ENCODE results near the gene B3GNT8.
"Not testable (repeated sequence)": the region's sequence is repeated elsewhere in the genome, so short reads cannot be mapped to it uniquely, and the experiment has no call there.

Gene B3GNT8

DNA sequence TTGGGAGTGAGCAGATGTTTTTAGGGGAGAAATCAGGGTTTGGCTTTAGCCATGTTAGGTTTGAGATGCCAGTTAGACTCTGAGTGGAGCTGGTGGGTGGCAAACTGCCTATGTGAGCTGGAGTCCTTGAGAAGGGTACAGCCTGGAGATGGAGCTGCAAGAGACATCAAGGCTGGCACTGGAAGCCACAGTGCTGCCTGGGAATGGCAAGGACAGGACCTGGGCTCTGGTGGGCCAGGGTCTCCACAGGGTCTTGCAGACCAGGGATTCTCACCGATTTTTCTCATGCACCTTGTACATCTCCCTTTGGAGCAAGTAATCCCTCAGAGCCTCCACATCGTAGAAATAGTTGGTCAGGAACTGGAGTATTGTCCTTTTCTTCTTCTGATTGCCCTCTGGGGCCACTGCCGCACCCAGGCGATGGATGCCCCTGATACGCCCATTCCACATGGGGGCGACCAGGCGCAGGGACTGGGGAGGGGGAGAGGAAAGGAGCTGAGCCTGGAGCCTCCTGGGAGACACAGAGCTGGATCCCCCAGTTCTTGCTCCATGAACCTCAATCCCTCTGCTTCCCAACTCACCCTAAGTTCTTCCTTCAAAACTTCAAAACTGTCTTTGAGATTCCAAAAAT is 10.9 kb upstream of the B3GNT8 start:
- Histone ChIP-seq H3K27me3 (replicated peaks; ENCODE audit: control insufficient read depth, insufficient read depth, low read length) (no peaks in the 10 kb centered on the region), H3K4me3 (replicated peaks; ENCODE audit: low read depth, low read length) (no peak overlapping the region), H3K36me3 (ENCODE audit: control insufficient read depth, insufficient read depth, low read length) (peaks cover 7% of the 10 kb centered on the region)
- TF ChIP-seq, protein P1, sequence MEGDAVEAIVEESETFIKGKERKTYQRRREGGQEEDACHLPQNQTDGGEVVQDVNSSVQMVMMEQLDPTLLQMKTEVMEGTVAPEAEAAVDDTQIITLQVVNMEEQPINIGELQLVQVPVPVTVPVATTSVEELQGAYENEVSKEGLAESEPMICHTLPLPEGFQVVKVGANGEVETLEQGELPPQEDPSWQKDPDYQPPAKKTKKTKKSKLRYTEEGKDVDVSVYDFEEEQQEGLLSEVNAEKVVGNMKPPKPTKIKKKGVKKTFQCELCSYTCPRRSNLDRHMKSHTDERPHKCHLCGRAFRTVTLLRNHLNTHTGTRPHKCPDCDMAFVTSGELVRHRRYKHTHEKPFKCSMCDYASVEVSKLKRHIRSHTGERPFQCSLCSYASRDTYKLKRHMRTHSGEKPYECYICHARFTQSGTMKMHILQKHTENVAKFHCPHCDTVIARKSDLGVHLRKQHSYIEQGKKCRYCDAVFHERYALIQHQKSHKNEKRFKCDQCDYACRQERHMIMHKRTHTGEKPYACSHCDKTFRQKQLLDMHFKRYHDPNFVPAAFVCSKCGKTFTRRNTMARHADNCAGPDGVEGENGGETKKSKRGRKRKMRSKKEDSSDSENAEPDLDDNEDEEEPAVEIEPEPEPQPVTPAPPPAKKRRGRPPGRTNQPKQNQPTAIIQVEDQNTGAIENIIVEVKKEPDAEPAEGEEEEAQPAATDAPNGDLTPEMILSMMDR (IDR thresholded peaks at IDR 0.05; ENCODE audit: insufficient read depth, low read length, poor library complexity, severe bottlenecking): no peak
- DNase-seq (ENCODE audit: extremely low read depth, insufficient read length): no peak

- TF ChIP-seq, protein P1 (IDR thresholded peaks at IDR 0.05; ENCODE audit: insufficient read depth, low read length, poor library complexity, severe bottlenecking): no peak
- no peak for DNase-seq (ENCODE audit: extremely low read depth, insufficient read length)
- Histone ChIP-seq H3K4me3 (replicated peaks; ENCODE audit: low read depth, low read length) (no peak overlapping the region), H3K36me3 (ENCODE audit: control insufficient read depth, insufficient read depth, low read length) (peaks cover 18% of the 10 kb centered on the region), H3K27me3 (replicated peaks; ENCODE audit: control insufficient read depth, insufficient read depth, low read length) (no peaks in the 10 kb centered on the region)
Observed at GRCh38 chr19:41436674-41436951, 9.4 kb upstream of the B3GNT8 start.

- TF ChIP-seq, protein P1 (IDR thresholded peaks at IDR 0.05; ENCODE audit: insufficient read depth, low read length, poor library complexity, severe bottlenecking): no peak
- H3K27me3 ChIP-seq (replicated peaks; ENCODE audit: control insufficient read depth, insufficient read depth, low read length): no peaks in the 10 kb centered on the region
- no peak for DNase-seq (ENCODE audit: extremely low read depth, insufficient read length)
- peaks cover 19% of the 10 kb centered on the region for H3K36me3 ChIP-seq (ENCODE audit: control insufficient read depth, insufficient read depth, low read length)
- no peak overlapping the region for H3K4me3 ChIP-seq (replicated peaks; ENCODE audit: low read depth, low read length)
Observed at GRCh38 chr19:41435936-41436673, 8.9 kb upstream of the B3GNT8 start.

GRCh38 chr19:41435376-41435775 is 8.2 kb upstream of the B3GNT8 start:
- H3K27me3 ChIP-seq (replicated peaks; ENCODE audit: control insufficient read depth, insufficient read depth, low read length); H3K4me3 ChIP-seq (replicated peaks; ENCODE audit: low read depth, low read length); DNase-seq (ENCODE audit: extremely low read depth, insufficient read length): not testable (repeated sequence)
- H3K36me3 ChIP-seq (ENCODE audit: control insufficient read depth, insufficient read depth, low read length): peaks cover 19% of the 10 kb centered on the region

- TF ChIP-seq, protein P1 (IDR thresholded peaks at IDR 0.05; ENCODE audit: insufficient read depth, low read length, poor library complexity, severe bottlenecking): no peak
- H3K27me3 ChIP-seq (replicated peaks; ENCODE audit: control insufficient read depth, insufficient read depth, low read length): no peaks in the 10 kb centered on the region
- H3K4me3 ChIP-seq (replicated peaks; ENCODE audit: low read depth, low read length): no peak overlapping the region
- H3K36me3 ChIP-seq (ENCODE audit: control insufficient read depth, insufficient read depth, low read length): peaks cover 19% of the 10 kb centered on the region
- DNase-seq (ENCODE audit: extremely low read depth, insufficient read length): no peak
Observed at GRCh38 chr19:41434450-41434849, 7.3 kb upstream of the B3GNT8 start.

DNA sequence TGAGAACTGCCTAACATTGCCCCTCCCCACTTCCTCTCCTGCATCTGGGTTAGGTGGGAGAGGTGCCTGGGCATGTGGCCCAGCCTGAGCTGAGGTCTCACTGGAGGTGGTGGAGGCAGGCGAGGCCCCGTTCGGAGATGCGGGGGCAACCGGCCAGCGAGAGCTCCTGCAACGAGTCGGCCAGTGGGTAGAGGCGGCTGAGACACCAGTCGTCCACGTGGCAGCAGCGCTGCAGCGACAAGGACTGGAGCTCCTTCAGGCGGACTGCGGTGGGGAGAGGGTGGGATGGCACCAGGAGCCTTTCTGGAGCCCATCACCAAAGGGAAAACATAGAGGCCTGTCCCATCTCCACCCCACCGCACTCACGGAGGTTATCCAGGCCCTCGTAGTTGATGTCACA is 6.0 kb upstream of the B3GNT8 start:
- Histone ChIP-seq H3K27me3 (replicated peaks; ENCODE audit: control insufficient read depth, insufficient read depth, low read length) (no peaks in the 10 kb centered on the region), H3K36me3 (ENCODE audit: control insufficient read depth, insufficient read depth, low read length) (peaks cover 19% of the 10 kb centered on the region), H3K4me3 (replicated peaks; ENCODE audit: low read depth, low read length) (no peak overlapping the region)
- TF ChIP-seq, protein P1 (IDR thresholded peaks at IDR 0.05; ENCODE audit: insufficient read depth, low read length, poor library complexity, severe bottlenecking): no peak
- DNase-seq (ENCODE audit: extremely low read depth, insufficient read length): no peak
